Tibial artery (tissue), 4 donors: ENCODE results near the gene ASPSCR1.

Source experiments
- DNase-seq, 2 donors: peaks; one replicate each; pipeline ENCODE4 v3.0.0-alpha.2; 2019
- H3K27ac ChIP-seq, 2 donors: fragments of 200-600 bp; sonication (generic) in 1 of 2; 1 replicate in 1 of 2; 2 replicates in 1 of 2; pipeline ENCODE4 v1.5.1; 2018 to 2019; ENCODE audit warnings: mild to moderate bottlenecking in 1 of 2
- H3K27me3 ChIP-seq, 2 donors: fragments of 200-600 bp; sonication (generic) in 1 of 2; one replicate each; pipeline versions ENCODE4 v1.5.1 to v1.6.0; 2016 to 2019
- H3K36me3 ChIP-seq, 3 donors: fragments of 200-600 bp; sonication (generic) in 2 of 3; one replicate each; pipeline ENCODE4 v1.5.1; 2016 to 2019; ENCODE audit warnings: mild to moderate bottlenecking in 2 of 3
- H3K4me1 ChIP-seq, 4 donors: fragments of 200-600 bp; sonication (generic) in 2 of 4; 1 replicate in 3 of 4; 2 replicates in 1 of 4; pipeline ENCODE4 v1.5.1; 2016 to 2019
- H3K4me3 ChIP-seq, 2 donors: fragments of 200-600 bp; sonication (generic) in 1 of 2; 1 replicate in 1 of 2; 2 replicates in 1 of 2; pipeline ENCODE4 v1.5.1; 2018 to 2019; ENCODE audit warnings: mild to moderate bottlenecking in 2 of 2
- H3K9me3 ChIP-seq, 3 donors: fragments of 200-600 bp; sonication (generic) in 1 of 3; one replicate each; pipeline ENCODE4 v1.5.1; 2016 to 2019
- CTCF ChIP-seq, 2 experiments: fragments of 200-600 bp in 1 of 2; fragments of 450-650 bp in 1 of 2; IDR thresholded peaks; one replicate each; pipeline ENCODE4 v1.5.1; 2017 to 2019; ENCODE audit warnings: antibody characterized with exemption in 2 of 2, mild to moderate bottlenecking in 1 of 2, moderate library complexity in 1 of 2
- intact Hi-C: fragments of 100-400 bp; cut with DNase I; formaldehyde crosslinking; loops from one replicate; pipeline ENCODE4 v1.15.0; 2023; ENCODE audit warnings: low total_unique reads

The ASPSCR1 gene

DNA sequence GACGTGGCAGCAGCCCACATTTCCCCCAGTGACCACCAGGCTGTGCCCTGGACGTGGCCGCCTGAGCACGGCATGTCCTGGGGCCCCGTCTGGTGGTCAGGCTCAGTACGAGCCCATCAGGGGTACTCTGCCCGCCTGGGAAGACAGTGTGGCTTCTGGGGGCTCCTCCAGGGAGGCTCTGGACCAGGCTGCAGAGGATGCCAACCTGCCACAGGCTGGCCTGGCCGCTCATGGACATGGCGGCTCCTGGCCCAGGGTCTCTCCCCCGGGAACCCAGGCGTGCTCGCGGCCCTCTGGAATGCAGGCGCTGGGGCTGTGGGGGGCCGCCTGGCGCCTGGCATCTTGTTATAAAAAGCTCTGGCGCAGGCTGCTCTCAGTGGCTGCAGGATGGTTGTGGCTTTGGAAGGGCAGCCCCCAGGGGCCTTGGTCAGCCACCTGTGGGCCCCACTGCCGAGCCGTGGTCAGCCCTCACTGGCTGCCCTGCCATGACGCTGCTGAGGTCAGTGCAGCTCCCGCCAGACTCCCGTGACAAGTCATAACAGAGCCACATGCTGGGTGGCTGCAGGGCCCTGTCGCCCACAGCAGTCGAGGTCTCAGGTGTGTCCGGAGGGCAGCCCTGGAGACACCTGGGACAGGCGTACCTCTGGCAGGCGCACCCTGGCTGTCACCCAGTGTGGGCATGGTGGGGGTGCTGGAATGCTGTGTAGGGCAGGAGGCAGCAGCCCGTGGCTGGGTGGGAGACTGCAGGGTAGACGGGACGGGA lies 30.2 kb downstream of the ASPSCR1 start:
- Histone ChIP-seq H3K9me3 (no peaks in the 10 kb centered on the region), H3K4me1 (peaks cover 6 to 64% (median 49%) of the 10 kb centered on the region in 4 donors), H3K27ac (no peak overlapping the region), H3K27me3 (no peaks in the 10 kb centered on the region), H3K36me3 (peaks cover 0 to 29% (median 10%) of the 10 kb centered on the region in 3 donors), H3K4me3 (no peak overlapping the region)
- no peak for DNase-seq
- no peak for TF ChIP-seq CTCF (IDR thresholded peaks at IDR 0.05)
- intact Hi-C loops, result no loop called here

GRCh38 chr17:82008258-82008940 lies 31.0 kb downstream of the ASPSCR1 start:
- H3K27me3 ChIP-seq, result no peaks in the 10 kb centered on the region
- no peak overlapping the region for H3K27ac ChIP-seq
- H3K4me1 ChIP-seq, result peaks cover 5 to 64% (median 43%) of the 10 kb centered on the region in 4 donors
- no peaks in the 10 kb centered on the region for H3K9me3 ChIP-seq
- H3K4me3 ChIP-seq, result no peak overlapping the region
- no peak for TF ChIP-seq CTCF (IDR thresholded peaks at IDR 0.05)
- H3K36me3 ChIP-seq, result peaks cover 0 to 29% (median 10%) of the 10 kb centered on the region in 3 donors
- intact Hi-C loops, result no loop called here
- no peak for DNase-seq

DNA sequence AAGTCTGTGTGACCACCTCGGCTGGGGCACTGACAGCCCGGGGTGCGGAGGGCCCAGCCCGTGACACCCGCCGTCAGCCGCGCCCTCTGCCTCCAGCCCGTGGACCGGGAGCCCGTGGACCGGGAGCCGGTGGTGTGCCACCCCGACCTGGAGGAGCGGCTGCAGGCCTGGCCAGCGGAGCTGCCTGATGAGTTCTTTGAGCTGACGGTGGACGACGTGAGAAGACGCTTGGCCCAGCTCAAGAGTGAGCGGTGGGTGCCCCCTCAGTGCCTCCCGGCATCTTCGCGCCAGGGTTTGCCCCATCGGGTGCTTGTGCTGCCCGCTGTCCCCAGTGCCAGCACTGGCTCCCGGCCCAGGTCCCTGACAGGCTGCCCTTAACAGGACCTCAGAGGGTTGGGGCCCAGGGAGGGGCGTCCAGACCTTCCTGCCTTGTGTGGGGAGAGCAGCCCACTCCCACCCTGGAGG lies 31.5 kb downstream of the ASPSCR1 start:
- intact Hi-C loops, result no loop called here
- TF ChIP-seq CTCF (IDR thresholded peaks at IDR 0.05), result no peak
- H3K27ac ChIP-seq, result no peak overlapping the region
- no peak for DNase-seq
- no peaks in the 10 kb centered on the region for H3K27me3 ChIP-seq
- peaks cover 0 to 29% (median 10%) of the 10 kb centered on the region in 3 donors for H3K36me3 ChIP-seq
- no peaks in the 10 kb centered on the region for H3K9me3 ChIP-seq
- peaks cover 0 to 60% (median 38%) of the 10 kb centered on the region in 4 donors for H3K4me1 ChIP-seq
- H3K4me3 ChIP-seq, result no peak overlapping the region

DNA sequence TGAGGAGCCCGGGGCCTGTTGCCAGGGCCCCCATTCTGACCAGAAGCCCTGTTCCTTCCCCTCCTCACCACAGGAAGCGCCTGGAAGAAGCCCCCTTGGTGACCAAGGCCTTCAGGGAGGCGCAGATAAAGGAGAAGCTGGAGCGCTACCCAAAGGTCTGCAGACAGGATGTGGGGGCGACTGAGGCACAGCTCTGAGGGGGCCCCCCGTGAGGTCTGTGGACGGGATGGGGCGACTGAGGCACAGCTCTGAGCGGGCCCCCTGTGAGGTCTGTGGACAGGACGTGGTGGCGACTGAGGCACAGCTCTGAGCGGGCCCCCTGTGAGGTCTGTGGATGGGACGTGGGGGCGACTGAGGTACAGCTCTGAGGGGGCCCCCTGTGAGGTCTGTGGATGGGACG lies 32.0 kb downstream of the ASPSCR1 start:
- intact Hi-C loops, result no loop called here
- H3K27ac ChIP-seq, result no peak overlapping the region

More for the DNA sequence above, 32.0 kb downstream of the ASPSCR1 start:
- peaks cover 0 to 56% (median 33%) of the 10 kb centered on the region in 4 donors for H3K4me1 ChIP-seq
- no peaks in the 10 kb centered on the region for H3K27me3 ChIP-seq
- no peak for DNase-seq
- peaks cover 0 to 29% (median 10%) of the 10 kb centered on the region in 3 donors for H3K36me3 ChIP-seq
- H3K4me3 ChIP-seq, result no peak overlapping the region
- H3K9me3 ChIP-seq, result no peaks in the 10 kb centered on the region
- TF ChIP-seq CTCF (IDR thresholded peaks at IDR 0.05), result no peak
